Mesodermal cell (in vitro differentiated cells): ENCODE results near the gene KANSL3.
A peak's percentile ranks its signal among the peaks of the same experiment; 100 is the strongest.
"Not testable (repeated sequence)": the region's sequence is repeated elsewhere in the genome, so short reads cannot be mapped to it uniquely, and the experiment has no call there.

ENCODE experiments used
- H3K27ac ChIP-seq: 2 replicates; pipeline ENCODE4 v1.7.0; 2013; ENCODE audit warnings: mild to moderate bottlenecking, low read depth, low read length, moderate library complexity; ENCODE audit not compliant: severe bottlenecking
- H3K36me3 ChIP-seq: 2 replicates; pipeline ENCODE4 v1.7.1; 2013; ENCODE audit warnings: mild to moderate bottlenecking, low read length, moderate library complexity; ENCODE audit not compliant: control insufficient read depth, insufficient read depth
- H3K4me1 ChIP-seq: one replicate; pipeline ENCODE4 v1.7.1; 2013; ENCODE audit warnings: mild to moderate bottlenecking, low read length; ENCODE audit not compliant: insufficient read depth, control insufficient read depth, poor library complexity, severe bottlenecking
- H3K4me3 ChIP-seq: 2 replicates; pipeline ENCODE4 v1.7.0; 2013; ENCODE audit warnings: low read length, control low read depth, mild to moderate bottlenecking; ENCODE audit not compliant: insufficient read depth, poor library complexity, severe bottlenecking; ENCODE audit errors: extremely low read depth
- H3K9me3 ChIP-seq: 2 replicates; pipeline ENCODE4 v1.7.1; 2013; ENCODE audit warnings: mild to moderate bottlenecking, low read length, moderate library complexity; ENCODE audit not compliant: control insufficient read depth
- WGBS, 2 experiments: methylation state at CpG; one replicate each; pipeline ENCODE4 v1.1.5; 2013; ENCODE audit warnings: missing lambda C conversion rate in 2 of 2; ENCODE audit not compliant: insufficient coverage in 2 of 2; 5-methylcytosine and 5-hydroxymethylcytosine counted together

The KANSL3 gene

DNA sequence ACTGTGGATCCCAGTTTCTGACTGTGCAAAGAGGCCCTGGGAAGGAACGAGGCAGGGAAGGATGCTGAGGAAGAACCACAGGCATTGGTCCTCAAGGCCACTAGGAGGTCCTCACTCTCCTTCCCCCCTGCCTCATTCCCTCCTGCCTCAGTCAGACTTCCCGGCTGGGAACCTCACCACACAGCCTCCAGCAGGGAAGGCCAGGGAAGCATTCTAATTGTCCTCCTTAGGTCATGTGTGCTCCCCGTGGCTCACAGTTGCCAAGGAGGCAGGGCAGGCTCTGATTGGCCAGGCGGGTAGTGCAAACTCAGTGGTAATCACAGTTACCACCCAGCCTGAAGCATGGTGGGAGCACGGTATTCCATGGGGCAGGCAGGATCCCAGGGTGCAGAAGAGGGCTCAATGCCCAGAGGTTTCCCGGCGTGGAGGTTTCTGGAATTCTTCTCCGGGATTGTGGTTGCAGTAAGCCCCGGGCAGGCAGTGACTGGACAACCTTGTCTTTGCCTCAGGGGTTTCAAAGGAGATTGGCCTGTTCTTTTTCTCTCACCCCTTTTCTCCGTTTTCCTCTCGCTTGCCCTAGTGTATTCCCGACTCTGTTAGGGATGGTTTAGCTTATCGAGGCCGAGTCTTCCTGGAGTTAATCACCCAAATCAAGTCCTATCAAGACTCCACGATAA is 31.6 kb upstream of the KANSL3 start:
- Histone ChIP-seq H3K4me1 (no peaks in the 10 kb centered on the region), H3K4me3 (no peak overlapping the region), H3K36me3 (no peaks in the 10 kb centered on the region), H3K9me3 (no peaks in the 10 kb centered on the region), H3K27ac (no peak overlapping the region)
- WGBS, 2 experiments = 89 to 90% methylated on average over 12 to 13 of the region's 15 CpGs

DNA sequence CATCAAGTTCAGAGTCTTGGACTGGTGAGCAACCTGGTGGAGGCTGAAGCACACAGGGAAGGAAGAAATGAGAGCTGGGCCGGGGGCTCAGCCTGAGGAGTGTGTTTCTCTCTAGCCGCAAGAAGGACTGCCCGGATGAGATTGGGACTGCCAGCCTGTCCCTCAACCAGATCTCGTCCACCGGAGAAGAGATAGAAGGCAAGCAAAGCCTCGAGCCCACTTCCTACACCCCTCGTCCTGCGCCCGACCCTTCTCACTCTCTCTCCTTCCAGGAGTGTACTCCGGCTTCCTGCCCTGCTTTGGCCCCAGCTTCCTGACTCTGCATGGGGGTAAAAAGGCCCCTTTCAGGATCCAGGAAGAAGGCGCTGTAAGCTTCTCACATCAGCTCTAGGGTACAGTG is 30.7 kb upstream of the KANSL3 start:
- Histone ChIP-seq H3K27ac (no peak overlapping the region), H3K9me3 (no peaks in the 10 kb centered on the region), H3K4me1 (no peaks in the 10 kb centered on the region), H3K4me3 (no peak overlapping the region), H3K36me3 (no peaks in the 10 kb centered on the region)
- WGBS, 2 experiments = 94 to 95% methylated on average over 8 to 10 of the region's 11 CpGs

DNA sequence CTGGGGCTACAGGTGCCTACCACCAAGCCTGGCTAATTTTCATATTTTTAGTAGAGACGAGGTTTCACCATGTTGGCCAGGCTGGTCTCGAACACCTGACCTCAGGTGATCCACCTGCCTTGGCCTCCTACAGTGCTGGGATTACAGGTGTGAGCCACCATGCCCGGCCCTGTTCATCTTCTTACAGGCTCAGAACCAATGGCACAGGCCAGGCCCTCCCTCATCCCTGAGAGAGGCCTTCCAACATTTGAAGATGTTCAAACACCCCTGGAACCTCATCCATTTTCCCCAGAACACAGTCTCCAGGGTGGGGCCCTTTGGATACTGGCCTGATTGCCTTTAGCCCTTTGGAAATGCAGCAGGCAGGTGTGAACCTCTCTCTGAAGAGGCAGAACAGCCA is 27.6 kb upstream of the KANSL3 start:
- WGBS, 2 experiments = 92 to 93% methylated on average over 3 of the region's 3 CpGs
- H3K4me1 ChIP-seq, H3K4me3 ChIP-seq, H3K27ac ChIP-seq, H3K36me3 ChIP-seq, H3K9me3 ChIP-seq: not testable (repeated sequence)

DNA sequence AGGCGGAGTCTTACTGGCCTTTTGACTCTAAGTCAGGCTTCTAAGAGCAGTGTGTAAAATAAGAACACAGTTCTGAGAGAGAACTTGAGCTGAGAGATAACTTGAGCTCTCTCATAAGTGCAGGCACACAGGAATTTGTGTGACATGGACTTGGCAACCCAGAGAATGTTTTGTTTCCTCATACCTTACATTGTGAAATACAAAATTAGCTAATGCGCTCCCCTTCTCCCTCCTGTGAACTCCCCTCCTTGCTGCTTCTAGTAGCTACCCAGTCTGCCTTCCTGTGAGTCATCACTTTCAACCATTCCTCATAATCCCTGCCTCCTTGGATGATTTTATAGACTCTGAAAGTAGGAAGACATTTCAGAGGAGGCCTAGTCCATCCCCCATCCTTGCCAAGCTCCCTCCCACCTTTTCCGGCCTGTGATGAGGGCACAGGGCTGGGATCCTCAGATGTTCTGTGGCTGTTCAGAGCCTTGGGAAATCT is 27.0 kb upstream of the KANSL3 start:
- 88 to 100% methylated on average over 2 of the region's 3 CpGs for WGBS, 2 experiments
- no peaks in the 10 kb centered on the region for H3K36me3 ChIP-seq
- H3K4me3 ChIP-seq = no peak overlapping the region
- peak overlapping the region; percentile 19 for H3K27ac ChIP-seq
- no peaks in the 10 kb centered on the region for H3K4me1 ChIP-seq
- no peaks in the 10 kb centered on the region for H3K9me3 ChIP-seq

DNA sequence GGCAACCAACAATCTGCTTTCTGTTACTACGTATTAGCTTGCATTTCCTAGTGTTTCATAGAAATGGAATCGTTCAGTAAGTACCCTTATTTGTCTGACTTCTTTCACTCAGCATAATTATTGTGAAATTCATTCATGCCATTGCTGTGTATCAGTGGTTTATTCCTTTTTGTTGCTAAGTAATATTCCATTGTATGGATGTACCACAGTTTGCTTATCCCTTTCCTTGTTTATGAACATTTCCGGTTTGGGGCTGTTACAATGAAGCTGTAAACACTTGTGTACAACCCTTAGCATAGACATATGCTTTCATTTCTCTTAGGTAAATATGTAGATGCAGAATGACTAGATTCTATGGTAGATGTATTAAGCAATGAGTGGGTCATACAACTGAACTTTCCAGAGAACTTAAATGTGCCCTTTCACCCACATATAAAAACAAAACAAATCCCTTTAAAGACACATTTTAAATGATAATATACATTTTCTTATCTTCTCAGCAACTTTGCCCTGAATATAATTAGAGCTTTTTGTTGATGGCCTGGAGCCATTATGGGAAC is 26.3 kb upstream of the KANSL3 start:
- WGBS, 2 experiments = 73% methylated on average over 2 of the region's 3 CpGs; no CpG with 5 or more reads in 1 of the 2 experiments
- H3K36me3 ChIP-seq = no peaks in the 10 kb centered on the region

DNA sequence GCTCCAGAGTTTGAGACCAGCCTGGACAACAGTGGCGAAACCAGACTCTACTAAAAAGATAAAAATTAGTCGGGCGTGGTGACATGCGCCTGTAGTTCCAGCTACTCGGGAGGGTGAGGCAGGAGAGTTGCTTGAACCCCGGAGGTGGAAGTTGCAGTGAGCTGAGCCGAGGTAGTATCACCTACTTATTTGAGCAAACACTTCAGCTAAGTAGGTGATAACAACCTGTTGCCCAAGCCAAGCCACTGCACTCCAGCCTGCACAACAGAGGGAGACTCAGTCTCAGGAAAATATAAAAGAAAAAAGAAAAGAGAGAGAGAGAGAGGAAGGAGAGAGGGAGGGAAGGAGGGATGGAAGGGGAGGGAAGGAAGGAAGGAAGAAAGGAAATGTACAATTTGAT is 25.7 kb upstream of the KANSL3 start:
- 79 to 88% methylated on average over 7 of the region's 7 CpGs for WGBS, 2 experiments
- Histone ChIP-seq H3K4me3 (no peak overlapping the region), H3K36me3 (no peaks in the 10 kb centered on the region), H3K9me3 (no peaks in the 10 kb centered on the region), H3K4me1 (no peaks in the 10 kb centered on the region), H3K27ac (no peak overlapping the region)

More for the DNA sequence above, 26.3 kb upstream of the KANSL3 start:
- Histone ChIP-seq H3K27ac (peak overlapping the region; percentile 19), H3K4me1 (no peaks in the 10 kb centered on the region), H3K4me3 (no peak overlapping the region), H3K9me3 (no peaks in the 10 kb centered on the region)

DNA sequence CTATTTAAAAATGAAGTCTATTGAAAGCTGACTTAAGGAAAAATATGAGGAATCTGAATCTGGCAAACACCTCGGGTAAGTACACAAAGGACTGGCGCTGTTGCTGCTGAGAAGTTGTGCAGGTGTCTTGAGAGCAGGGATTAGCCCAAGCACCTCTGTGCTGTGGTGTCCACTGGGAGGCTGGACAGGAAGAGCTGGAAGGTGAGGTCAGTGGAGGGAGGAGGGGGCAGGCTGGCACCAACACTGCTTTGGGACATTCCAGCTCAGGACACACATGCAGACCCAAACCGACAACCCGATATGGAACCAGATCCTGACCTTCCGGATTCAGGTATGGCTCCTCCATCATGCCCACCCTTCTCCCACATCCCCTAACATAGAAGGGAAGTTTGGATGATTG is 25.1 kb upstream of the KANSL3 start:
- H3K27ac ChIP-seq = no peak overlapping the region
- no peak overlapping the region for H3K4me3 ChIP-seq
- no peaks in the 10 kb centered on the region for H3K9me3 ChIP-seq
- no peaks in the 10 kb centered on the region for H3K4me1 ChIP-seq
- 93 to 100% methylated on average over 2 of the region's 5 CpGs for WGBS, 2 experiments
- H3K36me3 ChIP-seq = no peaks in the 10 kb centered on the region

DNA sequence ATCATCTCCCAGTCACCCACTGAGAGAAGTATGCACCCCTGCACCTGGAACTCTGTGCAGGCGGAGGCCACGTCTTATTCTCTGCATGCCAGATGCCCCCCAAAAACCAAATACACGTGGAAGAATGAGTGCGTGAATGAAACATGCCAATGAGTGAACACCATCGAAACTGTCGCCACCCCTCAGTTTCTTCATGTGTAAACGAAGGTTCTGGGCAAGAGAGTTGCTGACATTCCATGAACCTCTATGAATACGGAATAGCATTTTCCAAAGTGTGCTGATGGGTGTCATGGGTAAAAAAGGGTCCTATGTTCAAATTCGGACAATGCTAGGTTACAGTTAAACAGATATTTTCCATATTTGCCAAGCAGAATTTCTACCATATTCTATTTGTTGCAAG is 24.2 kb upstream of the KANSL3 start:
- H3K9me3 ChIP-seq = no peaks in the 10 kb centered on the region
- H3K4me3 ChIP-seq = no peak overlapping the region
- no peak overlapping the region for H3K27ac ChIP-seq
- 88 to 97% methylated on average over 7 to 8 of the region's 9 CpGs for WGBS, 2 experiments
- H3K36me3 ChIP-seq = no peaks in the 10 kb centered on the region
- no peaks in the 10 kb centered on the region for H3K4me1 ChIP-seq

DNA sequence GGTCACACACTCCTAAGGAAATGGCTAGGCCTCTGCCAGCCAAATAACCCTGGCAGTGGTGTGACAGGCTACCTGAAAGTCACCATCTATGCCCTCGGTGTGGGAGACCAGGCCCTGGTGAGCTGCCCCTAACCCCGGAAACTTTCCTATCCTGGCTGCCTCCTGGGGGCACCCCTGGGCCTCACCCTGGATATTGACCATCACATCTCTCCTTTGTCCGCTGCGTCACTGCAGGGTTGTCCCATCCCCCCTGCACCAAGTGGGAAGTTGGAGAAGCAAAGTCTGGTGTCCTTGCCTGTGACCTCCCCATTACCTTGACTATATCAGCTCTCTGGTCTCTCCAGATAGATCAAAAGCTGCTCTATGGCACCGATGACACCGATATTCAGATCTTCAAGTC is 23.2 kb upstream of the KANSL3 start:
- no peak overlapping the region for H3K27ac ChIP-seq
- 94 to 98% methylated on average over 4 to 6 of the region's 6 CpGs for whole genome bisulfite sequencing, 2 experiments

DNA sequence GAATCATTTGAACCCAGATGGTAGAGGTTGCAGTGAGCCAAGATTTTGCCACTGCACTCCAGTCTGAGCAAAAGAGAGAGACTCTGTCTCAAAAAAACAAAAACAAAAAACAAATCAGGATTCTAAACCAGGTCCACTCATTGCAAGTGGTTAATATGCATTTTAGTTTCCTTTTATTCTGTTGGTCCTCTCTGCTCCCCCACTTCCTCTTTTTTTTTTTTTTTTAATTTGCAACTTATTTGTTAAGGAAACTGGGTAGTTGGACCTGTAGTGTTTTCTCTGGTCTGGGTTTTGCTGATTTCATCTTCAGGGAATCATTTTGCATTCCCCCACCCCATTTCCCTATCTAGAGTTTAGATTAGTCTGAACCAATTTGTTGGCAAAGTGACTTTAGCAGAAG is 18.4 kb upstream of the KANSL3 start:
- H3K4me1 ChIP-seq = no peaks in the 10 kb centered on the region
- H3K9me3 ChIP-seq = no peaks in the 10 kb centered on the region
- H3K36me3 ChIP-seq = no peaks in the 10 kb centered on the region
- H3K4me3 ChIP-seq = no peak overlapping the region
- H3K27ac ChIP-seq = no peak overlapping the region

More for the DNA sequence above, 23.2 kb upstream of the KANSL3 start:
- H3K4me1 ChIP-seq = no peaks in the 10 kb centered on the region
- no peak overlapping the region for H3K4me3 ChIP-seq
- no peaks in the 10 kb centered on the region for H3K36me3 ChIP-seq
- H3K9me3 ChIP-seq = no peaks in the 10 kb centered on the region

DNA sequence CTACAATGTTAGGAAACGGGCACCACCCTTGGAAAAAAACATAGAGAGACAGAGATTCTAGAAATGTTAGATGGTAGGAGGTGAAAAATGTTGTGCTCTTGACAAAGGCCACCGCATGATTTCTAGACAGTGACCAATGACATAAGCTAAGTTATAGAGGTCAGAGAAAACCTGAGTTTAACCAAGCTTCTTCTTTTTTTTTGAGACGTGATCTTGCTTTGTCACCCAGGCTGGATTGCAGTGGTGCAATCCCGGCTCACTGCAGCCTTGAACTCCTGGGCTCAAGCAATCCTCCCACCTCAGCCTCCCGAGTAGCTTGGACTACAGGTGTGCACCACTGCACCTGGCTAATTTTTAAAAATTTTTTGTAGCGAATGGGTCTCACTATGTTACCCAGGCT is 17.4 kb upstream of the KANSL3 start:
- 85 to 88% methylated on average over 6 of the region's 6 CpGs for WGBS, 2 experiments
- Histone ChIP-seq H3K4me3 (no peak overlapping the region), H3K4me1 (no peaks in the 10 kb centered on the region), H3K9me3 (no peaks in the 10 kb centered on the region), H3K27ac (no peak overlapping the region), H3K36me3 (no peaks in the 10 kb centered on the region)
